NCI-H774 (cell line): Measurements from ENCODE around the gene SNTN.

Experiments used
- DNase-seq: peaks from one replicate; lab custom pipeline; 2025; lab: John Stamatoyannopoulos, UW

The SNTN gene

GRCh38 chr3:63674586-63674985 lies 22.1 kb downstream of the SNTN start:
- DNase-seq = no peak

GRCh38 chr3:63679186-63679585 lies 26.7 kb downstream of the SNTN start:
- DNase-seq = no peak

- DNase-seq = no peak
These were observed 31.6 kb downstream of the SNTN start for GRCh38 chr3:63684081-63684480.

- no peak for DNase-seq
These were observed 32.9 kb downstream of the SNTN start for GRCh38 chr3:63685340-63685739.

GRCh38 chr3:63687278-63688225 lies 35.1 kb downstream of the SNTN start:
- DNase-seq = no peak

- DNase-seq = no peak
These were observed 36.8 kb downstream of the SNTN start for GRCh38 chr3:63689285-63689684.

- no peak for DNase-seq
These were observed 40.9 kb downstream of the SNTN start for GRCh38 chr3:63693351-63693750.

GRCh38 chr3:63705092-63705645 lies 52.7 kb downstream of the SNTN start:
- no peak for DNase-seq

GRCh38 chr3:63706321-63707085 lies 54.0 kb downstream of the SNTN start:
- DNase-seq = no peak

- no peak for DNase-seq
These were observed 55.3 kb downstream of the SNTN start for GRCh38 chr3:63707731-63708130.

- DNase-seq = no peak
These were observed 57.1 kb downstream of the SNTN start for GRCh38 chr3:63709576-63709975.
